GM12878 (cell line): Measurements from ENCODE around the gene SUSD2. TPM values are rescaled to one million over a fixed set of nuclear protein-coding genes. Genes with fewer than 3 reads are reported as not detected.
"Not testable (repeated sequence)": the region's sequence is repeated elsewhere in the genome, so short reads cannot be mapped to it uniquely, and the experiment has no call there.

Source experiments
- ATAC-seq: fragments of 200-7000 bp; cut with Tn5 transposase; 3 replicates; pipeline ENCODE4 v1.9.1; 2020; ENCODE audit warnings: mild to moderate bottlenecking, moderate library complexity
- BruUV-seq: library from RNA; stranded (reverse); fragments of 400-500 nt; replicated peaks from 2 replicates; lab custom pipeline; 2021; lab: Mats Ljungman, UMichigan
- CTCF ChIA-PET: fragments of 300-600 bp; sonication (Branson Sonifier 250); formaldehyde crosslinking; extraction: SDS; loops from one replicate; lab custom pipeline; 2021; ENCODE audit warnings: inconsistent platforms; lab: Yijun Ruan, JAX
- POLR2A ChIA-PET: fragments of 350-600 bp; formaldehyde crosslinking; extraction: SDS; loops from one replicate; lab custom pipeline; 2021; ENCODE audit warnings: inconsistent platforms; lab: Charles Lee
- RAD21 ChIA-PET: fragments of 300-600 bp; sonication (Branson Sonifier 250); formaldehyde crosslinking; loops from one replicate; lab custom pipeline; 2023; ENCODE audit warnings: antibody characterized with exemption; ENCODE audit not compliant: unreplicated experiment; lab: Charles Lee
- SMC1A ChIA-PET: fragments of 300-600 bp; sonication (Branson Sonifier 250); formaldehyde crosslinking; loops from one replicate; lab custom pipeline; 2023; ENCODE audit not compliant: unreplicated experiment, uncharacterized antibody; lab: Charles Lee
- DNase-seq: peaks from one replicate; pipeline ENCODE4 v3.0.0-alpha.2; 2011; ENCODE audit warnings: low read depth, low spot score
- FAIRE-seq: peaks from 3 replicates; lab custom pipeline; 2011; peaks lifted over from hg19 to GRCh38; lab: Jason Lieb, UNC
- H2AFZ ChIP-seq: 2 replicates; pipeline ENCODE4 v1.6.0; 2011; ENCODE audit warnings: low read depth, low read length, control low read depth; ENCODE audit not compliant: control insufficient read depth
- H3K27ac ChIP-seq: 2 replicates; pipeline ENCODE4 v1.5.1; 2011; ENCODE audit warnings: control low read depth; ENCODE audit not compliant: control insufficient read depth, insufficient read depth
- H3K27me3 ChIP-seq, 2 experiments: replicated peaks in 1 of 2; 2 replicates each; pipeline versions ENCODE4 v1.6.0 to v1.6.1; 2011; ENCODE audit warnings: low read length in 1 of 2; ENCODE audit not compliant: control insufficient read depth in 2 of 2, insufficient read depth in 2 of 2
- H3K36me3 ChIP-seq, 2 experiments: 2 replicates each; pipeline ENCODE4 v1.5.1; 2011; ENCODE audit warnings: low read length in 1 of 2; ENCODE audit not compliant: control insufficient read depth in 2 of 2, insufficient read depth in 2 of 2
- H3K4me1 ChIP-seq: 2 replicates; pipeline ENCODE4 v1.6.1; 2011; ENCODE audit warnings: mild to moderate bottlenecking, low read length, moderate library complexity, mixed read lengths; ENCODE audit not compliant: control insufficient read depth, insufficient read depth
- H3K4me2 ChIP-seq: 2 replicates; pipeline ENCODE4 v1.6.0; 2011; ENCODE audit warnings: control low read depth; ENCODE audit not compliant: control insufficient read depth, insufficient read depth
- H3K4me3 ChIP-seq: fragments of 200-600 bp; sonication (generic); 2 replicates; pipeline ENCODE4 v1.5.1; 2016
- H3K79me2 ChIP-seq: 2 replicates; pipeline ENCODE4 v1.6.0; 2011; ENCODE audit warnings: low read length; ENCODE audit not compliant: control insufficient read depth, insufficient read depth
- H3K9ac ChIP-seq: 2 replicates; pipeline ENCODE4 v1.8.0; 2011; ENCODE audit warnings: low read length, control low read depth, mixed read lengths; ENCODE audit not compliant: control insufficient read depth, insufficient read depth
- H3K9me3 ChIP-seq: replicated peaks from 3 replicates; pipeline ENCODE4 v1.5.1; 2011; ENCODE audit warnings: mild to moderate bottlenecking, low read length; ENCODE audit not compliant: control insufficient read depth, insufficient read depth
- H4K20me1 ChIP-seq: 2 replicates; pipeline ENCODE4 v1.6.0; 2011; ENCODE audit not compliant: control insufficient read depth, insufficient read depth
- BCL3 ChIP-seq: IDR thresholded peaks from 2 replicates; pipeline ENCODE4 v1.6.1; 2011; ENCODE audit warnings: borderline replicate concordance, low read depth, mild to moderate bottlenecking, moderate library complexity, low read length; ENCODE audit not compliant: insufficient read depth, poor library complexity, severe bottlenecking
- CEBPZ ChIP-seq: fragments of 150-350 bp; IDR thresholded peaks from 2 replicates; pipeline ENCODE4 v1.6.1; 2016; ENCODE audit warnings: low read depth, low read length
- CTCF ChIP-seq, 3 experiments: IDR thresholded peaks in 2 of 3; conservative IDR thresholded peaks in 1 of 3; 2 replicates each; pipeline ENCODE4 v1.5.1; 2011; ENCODE audit warnings: low read depth in 3 of 3, low read length in 3 of 3, mild to moderate bottlenecking in 3 of 3, control low read depth in 2 of 3, moderate library complexity in 2 of 3, inconsistent platforms in 1 of 3, mixed read lengths in 1 of 3; ENCODE audit not compliant: control insufficient read depth in 2 of 3, insufficient read depth in 1 of 3; ENCODE audit errors: extremely low read depth in 1 of 3
- FOXK2 ChIP-seq: fragments of 450-650 bp; IDR thresholded peaks from 2 replicates; pipeline ENCODE4 v1.6.1; 2017; ENCODE audit warnings: mild to moderate bottlenecking, moderate library complexity
- FOXM1 ChIP-seq: IDR thresholded peaks from 2 replicates; pipeline ENCODE4 v1.6.1; 2012; ENCODE audit warnings: low read depth, mild to moderate bottlenecking, inconsistent platforms, low read length, moderate library complexity
- KDM1A ChIP-seq: fragments of 200-600 bp; sonication (generic); IDR thresholded peaks from 2 replicates; pipeline ENCODE4 v1.6.1; 2016; ENCODE audit warnings: borderline replicate concordance
- SMARCA5 ChIP-seq: fragments of 450-650 bp; IDR thresholded peaks from 2 replicates; pipeline ENCODE4 v1.6.1; 2017; ENCODE audit warnings: mild to moderate bottlenecking
- STAT3 ChIP-seq: IDR thresholded peaks from 2 replicates; pipeline ENCODE4 v1.6.1; 2011; ENCODE audit warnings: low read depth, low read length, improper control_type of control experiment
- YBX1 ChIP-seq: fragments of 450-650 bp; IDR thresholded peaks from 2 replicates; pipeline ENCODE4 v1.6.1; 2016; ENCODE audit warnings: antibody characterized with exemption
- YY1 ChIP-seq: IDR thresholded peaks from 2 replicates; pipeline ENCODE4 v1.6.1; 2011; ENCODE audit warnings: low read depth, mild to moderate bottlenecking, low read length
- ZNF274 ChIP-seq: IDR thresholded peaks from one replicate; pipeline ENCODE4 v1.8.0; 2011; ENCODE audit not compliant: insufficient read length, insufficient read depth
- WGBS: methylation state at CpG from one replicate; pipeline ENCODE4 v1.1.6; 2016; ENCODE audit warnings: low lambda C conversion rate; ENCODE audit not compliant: insufficient replicate concordance, insufficient coverage; ENCODE audit errors: missing lambda C conversion rate; 5-methylcytosine and 5-hydroxymethylcytosine counted together
- in situ Hi-C: fragments of 300-500 bp; cut with MboI; formaldehyde crosslinking; loops from 9 replicates; pipeline ENCODE4 v1.14.3; 2018; ENCODE audit warnings: mixed read lengths
- intact Hi-C: fragments of 100-400 bp; cut with micrococcal nuclease; formaldehyde crosslinking; loops from one replicate; pipeline ENCODE4 v1.14.2; 2022; ENCODE audit not compliant: unreplicated experiment
- polyA plus RNA-seq, 11 experiments: library from polyadenylated mRNA; depleted of rRNA in 4 of 11; unstranded in 6 of 11; stranded (reverse) in 5 of 11; fragments of >200 nt; fragmentation: Nextera tagmentation in 4 of 11; fragmentation: Illumina TruSeq in 1 of 11; extraction: Ambion mirVana in 4 of 11; extraction: Trizol in 1 of 11; gene quantifications; 1 replicate in 1 of 11; 2 replicates in 10 of 11; pipeline versions ENCODE4 v1.2.1 to v1.2.3, GENCODE V29; 2011 to 2016; ENCODE audit warnings: inconsistent platforms in 2 of 11, missing spikeins in 2 of 11, low read depth in 1 of 11
- total RNA-seq, 4 experiments: library from RNA; depleted of rRNA in 3 of 4; stranded (reverse); fragments of >200 nt in 3 of 4; fragmentation: Illumina TruSeq in 1 of 4; extraction: Trizol in 1 of 4; gene quantifications; 2 replicates each; pipeline versions ENCODE4 v1.2.1 to v1.2.3, GENCODE V29; 2013 to 2021

The SUSD2 gene
- total and polyA plus RNA-seq, 10 of the 15 experiments (the other 5 are each of a cell fraction or from before 2014, with no cell fraction given), result 0.04 to 0.31 (median 0.11) TPM; not detected in 5

GRCh38 chr22:24181996-24182899 lies 961 bp downstream of the SUSD2 start:
- Histone ChIP-seq H3K9ac (no peak overlapping the region), H3K36me3 (no peaks in the 10 kb centered on the region; a peak in 1 of 4 replicates), H3K4me3 (no peak overlapping the region), H4K20me1 (no peaks in the 10 kb centered on the region), H3K4me2 (no peak overlapping the region), H3K79me2 (no peaks in the 10 kb centered on the region), H3K9me3 (no peaks in the 10 kb centered on the region), H3K27me3 (no peaks in the 10 kb centered on the region), H3K27ac (no peak overlapping the region), H2AFZ (no peak overlapping the region), H3K4me1 (no peaks in the 10 kb centered on the region; the same call in 1 of the 2 replicates)
- intact Hi-C loops, result no loop called here
- WGBS, result 52% methylated on average over 20 of the region's 20 CpGs
- ChIA-PET POLR2A (no interaction called here), CTCF (no interaction called here), RAD21 (no interaction called here), SMC1A (no interaction called here)
- ATAC-seq, result no peak
- TF ChIP-seq FOXM1 (no peak), YY1 (no peak), STAT3 (no peak), ZNF274 (no peak), KDM1A (no peak), SMARCA5 (no peak), YBX1 (no peak), BCL3 (no peak), CEBPZ (no peak), CTCF (IDR thresholded peaks at IDR 0.05 in 2 of 3, conservative IDR thresholded peaks at IDR 0.05 in 1 of 3; ENCODE audit: control insufficient read depth in 2 of 3, extremely low read depth in 1 of 3, insufficient read depth in 1 of 3, low read depth in 3 of 3, low read length in 3 of 3) (no peak), FOXK2 (no peak)
- BruUV-seq, result no TSS peak
- no peak for DNase-seq
- FAIRE-seq, result no peak
- in situ Hi-C loops, result no loop called here

GRCh38 chr22:24182900-24183246 lies 1.6 kb downstream of the SUSD2 start:
- SMC1A ChIA-PET, DNase-seq, BruUV-seq, in situ Hi-C loops, H3K4me1 ChIP-seq, H2AFZ ChIP-seq, H3K27ac ChIP-seq, H3K27me3 ChIP-seq, H3K9me3 ChIP-seq, RAD21 ChIA-PET, POLR2A ChIA-PET, H4K20me1 ChIP-seq, intact Hi-C loops, H3K4me2 ChIP-seq, CTCF ChIA-PET, H3K9ac ChIP-seq, ATAC-seq, H3K4me3 ChIP-seq, H3K36me3 ChIP-seq, FAIRE-seq, H3K79me2 ChIP-seq: not testable (repeated sequence)
- 73% methylated on average over 9 of the region's 11 CpGs for WGBS
